ENCODE data around the gene NRL. TPM values are rescaled to one million over a fixed set of nuclear protein-coding genes. Genes with fewer than 3 reads are reported as not detected.

Gene NRL
- total and polyA plus RNA-seq, 10 of the 15 experiments (the other 5 are each of a cell fraction or from before 2014, with no cell fraction given) = 0.11 to 4.4 (median 2.2) TPM

DNA sequence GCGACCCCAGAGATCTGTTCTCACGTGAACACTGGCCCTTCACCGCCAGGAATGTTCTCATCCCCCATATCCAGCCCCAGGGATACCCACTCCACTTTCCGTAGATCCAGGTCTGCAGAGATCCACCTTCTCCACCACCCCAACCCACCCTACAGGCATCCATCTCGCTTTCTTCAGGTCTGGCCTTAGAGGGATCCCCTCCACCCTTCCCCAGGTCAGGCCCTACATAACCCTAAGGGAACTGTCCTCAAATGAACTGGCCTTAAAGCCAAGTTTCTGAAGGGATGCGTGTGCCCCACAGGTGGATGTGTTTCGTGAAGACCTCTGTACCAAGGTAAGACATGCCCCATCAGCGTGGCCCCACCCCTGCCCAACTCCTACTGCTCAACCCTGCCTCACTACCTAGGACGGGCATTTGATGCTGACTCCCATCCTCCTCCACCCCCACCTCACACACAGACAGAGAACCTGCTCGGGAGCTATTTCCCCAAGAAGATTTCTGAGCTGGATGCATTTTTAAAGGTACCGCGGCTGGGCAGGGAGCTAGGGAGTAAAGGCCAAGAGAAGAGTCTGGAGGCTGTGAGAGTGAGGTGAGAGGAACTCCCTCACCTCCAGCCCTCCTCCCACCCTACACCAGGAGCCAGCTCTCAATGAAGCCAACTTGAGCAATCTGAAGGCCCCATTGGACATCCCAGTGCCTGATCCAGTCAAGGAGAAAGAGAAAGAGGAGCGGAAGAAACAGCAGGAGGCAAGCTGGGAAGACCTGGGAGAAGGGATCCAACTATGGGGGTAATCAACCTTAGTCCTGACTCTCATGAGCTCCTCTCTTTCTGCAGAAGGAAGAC is 22.2 kb upstream of the NRL start:
- peaks cover 55% of the 10 kb centered on the region for H3K79me2 ChIP-seq (ENCODE audit: control insufficient read depth, insufficient read depth, low read length)
- FAIRE-seq (no peak), DNase-seq (ENCODE audit: low read depth, low spot score) (no peak), ATAC-seq (no peak)
- no peak overlapping the region for H2AFZ ChIP-seq (ENCODE audit: control insufficient read depth, low read depth, low read length)
- ChIA-PET SMC1A (ENCODE audit: uncharacterized antibody, unreplicated experiment) (interaction anchor here (0.8 to 7.7 kb wide), 9 partner anchors 8 to 171 kb away, joined by 3 to 70 read pairs (median 18); partner anchors contain the start of genes CIDEB, DCAF11, IRF9 and NRL), RAD21 (ENCODE audit: unreplicated experiment) (interaction anchor here (0.8 to 6.8 kb wide), 11 partner anchors 10 to 106 kb away, joined by 3 to 69 read pairs (median 9); partner anchors contain the start of genes DCAF11, IPO4, IRF9 and NRL), CTCF (interaction anchor here (0.6 to 4.9 kb wide), 11 partner anchors 9 to 171 kb away, joined by 3 to 39 read pairs (median 5); partner anchors contain the start of genes CIDEB, DCAF11, IRF9 and NRL), POLR2A (interaction anchor here (0.6 to 11.6 kb wide), 12 partner anchors 7 to 94 kb away, joined by 3 to 276 read pairs (median 9); partner anchors contain the start of genes DCAF11, IRF9, NRL and PSME2)
- peak overlapping the region; percentile 95 for H3K27ac ChIP-seq (ENCODE audit: control insufficient read depth, insufficient read depth)
- 17% methylated on average over 13 of the region's 13 CpGs for WGBS (ENCODE audit: insufficient coverage, insufficient replicate concordance, low lambda C conversion rate, missing lambda C conversion rate)
- peak overlapping the region; percentile 96 for H3K9ac ChIP-seq (ENCODE audit: control insufficient read depth, insufficient read depth, low read length)
- no peaks in the 10 kb centered on the region for H3K9me3 ChIP-seq (replicated peaks; ENCODE audit: control insufficient read depth, insufficient read depth, low read length)
- peak overlapping the region; percentile 99 for H3K4me3 ChIP-seq
- no peaks in the 10 kb centered on the region for H4K20me1 ChIP-seq (ENCODE audit: control insufficient read depth, insufficient read depth)
- peaks cover 40% of the 10 kb centered on the region for H3K4me1 ChIP-seq (ENCODE audit: control insufficient read depth, insufficient read depth, low read length)
- intact Hi-C loops (cut with micrococcal nuclease; ENCODE audit: unreplicated experiment) = no loop called here
- in situ Hi-C loops (cut with MboI) = no loop called here
- no peaks in the 10 kb centered on the region for H3K27me3 ChIP-seq (replicated peaks in 1 of 2; ENCODE audit: control insufficient read depth in 2 of 2, insufficient read depth in 2 of 2, low read length in 1 of 2)
- H3K36me3 ChIP-seq (ENCODE audit: control insufficient read depth in 2 of 2, insufficient read depth in 2 of 2, low read length in 1 of 2) = peaks cover 9 to 12% of the 10 kb centered on the region in 2 experiments; a peak in 3 of 4 replicates
- H3K4me2 ChIP-seq (ENCODE audit: control insufficient read depth, insufficient read depth) = peak overlapping the region; percentile 81
- BruUV-seq (replicated peaks) = no TSS peak
- TF ChIP-seq, protein P1, sequence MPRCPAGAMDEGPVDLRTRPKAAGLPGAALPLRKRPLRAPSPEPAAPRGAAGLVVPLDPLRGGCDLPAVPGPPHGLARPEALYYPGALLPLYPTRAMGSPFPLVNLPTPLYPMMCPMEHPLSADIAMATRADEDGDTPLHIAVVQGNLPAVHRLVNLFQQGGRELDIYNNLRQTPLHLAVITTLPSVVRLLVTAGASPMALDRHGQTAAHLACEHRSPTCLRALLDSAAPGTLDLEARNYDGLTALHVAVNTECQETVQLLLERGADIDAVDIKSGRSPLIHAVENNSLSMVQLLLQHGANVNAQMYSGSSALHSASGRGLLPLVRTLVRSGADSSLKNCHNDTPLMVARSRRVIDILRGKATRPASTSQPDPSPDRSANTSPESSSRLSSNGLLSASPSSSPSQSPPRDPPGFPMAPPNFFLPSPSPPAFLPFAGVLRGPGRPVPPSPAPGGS (IDR thresholded peaks at IDR 0.05; ENCODE audit: borderline replicate concordance, insufficient read depth, low read depth, low read length, poor library complexity, severe bottlenecking) = peak; percentile 9
- TF ChIP-seq HDAC2 (IDR thresholded peaks at IDR 0.05) (no peak), EGR1 (IDR thresholded peaks at IDR 0.05; ENCODE audit: borderline replicate concordance in 1 of 2, low read depth in 2 of 2, low read length in 2 of 2) (no peak), STAT3 (IDR thresholded peaks at IDR 0.05; ENCODE audit: low read depth, low read length) (no peak), HDGF (IDR thresholded peaks at IDR 0.05) (peak; percentile 35; the same call in 1 of the 2 replicates), TAF1 (IDR thresholded peaks at IDR 0.05; ENCODE audit: borderline replicate concordance, low read depth, low read length) (no peak), SKIL (IDR thresholded peaks at IDR 0.05; ENCODE audit: low read depth, poor library complexity, severe bottlenecking) (no peak), HSF1 (IDR thresholded peaks at IDR 0.05; ENCODE audit: low read depth, low read length) (no peak), SP1 (IDR thresholded peaks at IDR 0.05; ENCODE audit: low read depth, low read length) (no peak), ZBTB11 (CRISPR knock-in tag; IDR thresholded peaks at IDR 0.05) (no peak)
- TF ChIP-seq, protein P2, sequence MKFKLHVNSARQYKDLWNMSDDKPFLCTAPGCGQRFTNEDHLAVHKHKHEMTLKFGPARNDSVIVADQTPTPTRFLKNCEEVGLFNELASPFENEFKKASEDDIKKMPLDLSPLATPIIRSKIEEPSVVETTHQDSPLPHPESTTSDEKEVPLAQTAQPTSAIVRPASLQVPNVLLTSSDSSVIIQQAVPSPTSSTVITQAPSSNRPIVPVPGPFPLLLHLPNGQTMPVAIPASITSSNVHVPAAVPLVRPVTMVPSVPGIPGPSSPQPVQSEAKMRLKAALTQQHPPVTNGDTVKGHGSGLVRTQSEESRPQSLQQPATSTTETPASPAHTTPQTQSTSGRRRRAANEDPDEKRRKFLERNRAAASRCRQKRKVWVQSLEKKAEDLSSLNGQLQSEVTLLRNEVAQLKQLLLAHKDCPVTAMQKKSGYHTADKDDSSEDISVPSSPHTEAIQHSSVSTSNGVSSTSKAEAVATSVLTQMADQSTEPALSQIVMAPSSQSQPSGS (IDR thresholded peaks at IDR 0.05; ENCODE audit: low read length) = no peak

Data from GM12878 (cell line).